Caco-2 (cell line): ENCODE results near the gene ACAD11. TPM values are rescaled to one million over a fixed set of nuclear protein-coding genes. Genes with fewer than 3 reads are reported as not detected.

ENCODE experiments used
- BruUV-seq: library from RNA; stranded (reverse); fragments of 400-500 nt; replicated peaks from 2 replicates; lab custom pipeline; 2021; lab: Mats Ljungman, UMichigan
- CTCF ChIA-PET: fragments of 300-600 bp; sonication (Branson Sonifier 250); formaldehyde crosslinking; loops from one replicate; lab custom pipeline; 2022; ENCODE audit warnings: antibody characterized with exemption; lab: Charles Lee
- POLR2A ChIA-PET: fragments of 300-600 bp; sonication (Branson Sonifier 250); formaldehyde crosslinking; loops from one replicate; lab custom pipeline; 2022; ENCODE audit warnings: antibody characterized with exemption; lab: Charles Lee
- DNase-seq, 2 experiments: peaks; one replicate each; pipeline versions ENCODE4 v3.0.0 to v3.0.0-alpha.2; 2020 to 2022
- H3K27me3 ChIP-seq: replicated peaks from 2 replicates; pipeline ENCODE4 v1.6.0; 2011; ENCODE audit warnings: low read length; ENCODE audit not compliant: control insufficient read depth, insufficient read depth
- H3K36me3 ChIP-seq: 2 replicates; pipeline ENCODE4 v1.5.1; 2011; ENCODE audit warnings: low read length; ENCODE audit not compliant: control insufficient read depth, insufficient read depth
- H3K4me1 ChIP-seq: fragments of 250-450 bp; sonication (Bioruptor Pico); 2 replicates; pipeline ENCODE4 v1.5.1; 2020; ENCODE audit warnings: mild to moderate bottlenecking
- H3K4me3 ChIP-seq: 2 replicates; pipeline ENCODE4 v1.5.1; 2011; ENCODE audit warnings: low read depth, mild to moderate bottlenecking, control low read depth, low read length
- H3K9me3 ChIP-seq: fragments of 250-450 bp; sonication (Bioruptor Pico); 2 replicates; pipeline ENCODE4 v1.5.1; 2020; ENCODE audit warnings: mild to moderate bottlenecking, moderate library complexity
- H3K27ac Mint-ChIP-seq: one replicate; pipeline ENCODE4 v1.8.0; 2022; ENCODE audit warnings: mixed read lengths; ENCODE audit not compliant: unreplicated experiment
- H3K27me3 Mint-ChIP-seq: one replicate; pipeline ENCODE4 v1.8.0; 2022; ENCODE audit warnings: mixed read lengths; ENCODE audit not compliant: insufficient read depth, unreplicated experiment
- H3K36me3 Mint-ChIP-seq: one replicate; pipeline ENCODE4 v1.8.0; 2022; ENCODE audit warnings: mild to moderate bottlenecking, mixed read lengths; ENCODE audit not compliant: insufficient read depth, unreplicated experiment
- H3K4me1 Mint-ChIP-seq: one replicate; pipeline ENCODE4 v1.8.0; 2022; ENCODE audit warnings: low read depth, mixed read lengths; ENCODE audit not compliant: unreplicated experiment
- H3K4me3 Mint-ChIP-seq: one replicate; pipeline ENCODE4 v1.8.0; 2022; ENCODE audit warnings: mild to moderate bottlenecking, moderate library complexity, mixed read lengths; ENCODE audit not compliant: unreplicated experiment
- H3K9me3 Mint-ChIP-seq: one replicate; pipeline ENCODE4 v1.8.0; 2022; ENCODE audit warnings: mixed read lengths; ENCODE audit not compliant: unreplicated experiment
- intact Hi-C: fragments of 100-400 bp; cut with micrococcal nuclease; formaldehyde crosslinking; loops from one replicate; pipeline ENCODE4 v1.10.0; 2022; ENCODE audit not compliant: unreplicated experiment
- total RNA-seq: library from RNA; stranded (reverse); gene quantifications from 2 replicates; pipeline ENCODE4 v1.2.3, GENCODE V29; 2022
- TF ChIP-seq, protein P1 (sequence below), 2 experiments: fragments of 200-600 bp in 1 of 2; IDR thresholded peaks; 1 replicate in 1 of 2; 2 replicates in 1 of 2; pipeline versions ENCODE4 v1.5.1 to v1.8.0; 2011 to 2022; ENCODE audit warnings: antibody characterized with exemption in 1 of 2, control low read depth in 1 of 2, inconsistent platforms in 1 of 2, low read depth in 1 of 2, low read length in 1 of 2, mild to moderate bottlenecking in 1 of 2, moderate library complexity in 1 of 2; ENCODE audit not compliant: insufficient read depth in 1 of 2, severe bottlenecking in 1 of 2, unreplicated experiment in 1 of 2

Gene ACAD11
- total RNA-seq, 1 experiment from 2014 or later = 33.0 TPM

- H3K36me3 Mint-ChIP-seq = peaks cover 6% of the 10 kb centered on the region
- H3K4me3 Mint-ChIP-seq = no peak overlapping the region
- CTCF ChIA-PET = no interaction called here
- intact Hi-C loops = no loop called here
- no peaks in the 10 kb centered on the region for H3K27me3 ChIP-seq
- no peaks in the 10 kb centered on the region for H3K9me3 Mint-ChIP-seq
- H3K27ac Mint-ChIP-seq = no peak overlapping the region
- no peaks in the 10 kb centered on the region for H3K9me3 ChIP-seq
- H3K27me3 Mint-ChIP-seq = no peaks in the 10 kb centered on the region
- TF ChIP-seq, protein P1, sequence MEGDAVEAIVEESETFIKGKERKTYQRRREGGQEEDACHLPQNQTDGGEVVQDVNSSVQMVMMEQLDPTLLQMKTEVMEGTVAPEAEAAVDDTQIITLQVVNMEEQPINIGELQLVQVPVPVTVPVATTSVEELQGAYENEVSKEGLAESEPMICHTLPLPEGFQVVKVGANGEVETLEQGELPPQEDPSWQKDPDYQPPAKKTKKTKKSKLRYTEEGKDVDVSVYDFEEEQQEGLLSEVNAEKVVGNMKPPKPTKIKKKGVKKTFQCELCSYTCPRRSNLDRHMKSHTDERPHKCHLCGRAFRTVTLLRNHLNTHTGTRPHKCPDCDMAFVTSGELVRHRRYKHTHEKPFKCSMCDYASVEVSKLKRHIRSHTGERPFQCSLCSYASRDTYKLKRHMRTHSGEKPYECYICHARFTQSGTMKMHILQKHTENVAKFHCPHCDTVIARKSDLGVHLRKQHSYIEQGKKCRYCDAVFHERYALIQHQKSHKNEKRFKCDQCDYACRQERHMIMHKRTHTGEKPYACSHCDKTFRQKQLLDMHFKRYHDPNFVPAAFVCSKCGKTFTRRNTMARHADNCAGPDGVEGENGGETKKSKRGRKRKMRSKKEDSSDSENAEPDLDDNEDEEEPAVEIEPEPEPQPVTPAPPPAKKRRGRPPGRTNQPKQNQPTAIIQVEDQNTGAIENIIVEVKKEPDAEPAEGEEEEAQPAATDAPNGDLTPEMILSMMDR (IDR thresholded peaks at IDR 0.05; ENCODE audit: insufficient read depth in 1 of 2, low read depth in 1 of 2, low read length in 1 of 2, severe bottlenecking in 1 of 2, unreplicated experiment in 1 of 2) = no peak
- H3K36me3 ChIP-seq = no peaks in the 10 kb centered on the region; the same call in 1 of the 2 replicates
- POLR2A ChIA-PET = no interaction called here
- no TSS peak for BruUV-seq
- peaks cover 14% of the 10 kb centered on the region for H3K4me1 Mint-ChIP-seq
- no peak overlapping the region for H3K4me3 ChIP-seq
- DNase-seq = no peak
- peaks cover 11% of the 10 kb centered on the region for H3K4me1 ChIP-seq
Observed at GRCh38 chr3:132545471-132545870, 114.1 kb downstream of the ACAD11 start.

GRCh38 chr3:132544130-132544529 is 115.5 kb downstream of the ACAD11 start:
- ChIA-PET CTCF (no interaction called here), POLR2A (no interaction called here)
- Histone ChIP-seq H3K4me1 (peaks cover 11% of the 10 kb centered on the region), H3K36me3 (no peaks in the 10 kb centered on the region; the same call in 1 of the 2 replicates), H3K4me3 (no peak overlapping the region), H3K27me3 (no peaks in the 10 kb centered on the region), H3K9me3 (no peaks in the 10 kb centered on the region)
- Mint-ChIP-seq H3K4me1 (peaks cover 14% of the 10 kb centered on the region), H3K4me3 (no peak overlapping the region), H3K27me3 (no peaks in the 10 kb centered on the region), H3K36me3 (peaks cover 6% of the 10 kb centered on the region), H3K9me3 (no peaks in the 10 kb centered on the region), H3K27ac (no peak overlapping the region)
- intact Hi-C loops = no loop called here
- BruUV-seq = no TSS peak
- DNase-seq = no peak
- TF ChIP-seq, protein P1 (IDR thresholded peaks at IDR 0.05; ENCODE audit: insufficient read depth in 1 of 2, low read depth in 1 of 2, low read length in 1 of 2, severe bottlenecking in 1 of 2, unreplicated experiment in 1 of 2) = no peak

DNA sequence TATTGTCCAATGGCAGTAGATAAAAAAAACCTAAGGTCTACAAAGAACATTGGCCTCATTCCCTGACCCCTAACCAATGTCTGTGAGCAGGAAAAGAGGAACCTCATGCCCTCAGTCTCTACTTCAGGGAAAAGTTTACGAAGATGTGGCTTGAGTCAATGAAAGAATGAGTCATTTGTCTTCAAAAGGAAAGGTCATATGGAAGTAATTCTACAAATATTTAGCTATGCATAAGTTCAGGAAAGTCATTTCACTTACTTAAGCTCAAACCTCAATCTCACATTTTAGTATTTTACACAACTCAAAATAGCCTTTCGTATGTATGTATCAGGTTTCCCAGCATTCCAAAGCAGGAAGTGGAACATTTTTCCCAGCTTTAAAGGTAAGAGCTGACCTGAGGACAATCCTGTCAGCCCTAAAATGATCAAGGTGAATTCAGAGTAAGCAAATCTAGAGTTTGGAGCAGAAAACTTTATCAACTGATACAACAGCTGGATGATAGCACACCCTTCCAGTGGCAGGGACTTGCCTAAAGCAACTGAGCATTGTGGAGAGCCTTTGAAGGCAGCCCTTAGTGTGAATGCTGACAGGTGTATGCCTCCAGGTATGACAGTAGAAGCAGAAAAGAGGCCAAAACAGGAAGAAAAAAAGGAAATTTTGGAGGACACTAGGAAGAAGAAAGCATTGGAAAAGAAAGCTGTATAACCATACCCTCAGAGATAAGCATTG is 116.4 kb downstream of the ACAD11 start:
- intact Hi-C loops = no loop called here
- H3K36me3 Mint-ChIP-seq = peaks cover 11% of the 10 kb centered on the region
- Histone ChIP-seq H3K4me3 (no peak overlapping the region), H3K9me3 (no peaks in the 10 kb centered on the region), H3K4me1 (peaks cover 11% of the 10 kb centered on the region), H3K27me3 (no peaks in the 10 kb centered on the region), H3K36me3 (no peaks in the 10 kb centered on the region; the same call in 1 of the 2 replicates)
- CTCF ChIA-PET = no interaction called here
- no peaks in the 10 kb centered on the region for H3K9me3 Mint-ChIP-seq
- no peaks in the 10 kb centered on the region for H3K27me3 Mint-ChIP-seq
- DNase-seq = no peak
- POLR2A ChIA-PET = no interaction called here
- TF ChIP-seq, protein P1 (IDR thresholded peaks at IDR 0.05; ENCODE audit: insufficient read depth in 1 of 2, low read depth in 1 of 2, low read length in 1 of 2, severe bottlenecking in 1 of 2, unreplicated experiment in 1 of 2) = no peak
- no TSS peak for BruUV-seq
- H3K27ac Mint-ChIP-seq = peak overlapping the region; percentile 33
- no peak overlapping the region for H3K4me3 Mint-ChIP-seq
- H3K4me1 Mint-ChIP-seq = peaks cover 14% of the 10 kb centered on the region
